Activated CD8-positive, alpha-beta memory T cell treated with anti-CD3 and anti-CD28 coated beads for 4 hours (primary cell): Measurements from ENCODE around the gene LYAR.

Experiments
- DNase-seq, 2 donors: peaks; one replicate each; pipeline ENCODE4 v3.0.0-alpha.2; 2020; ENCODE audit warnings: low read depth in 2 of 2

LYAR gene

DNA sequence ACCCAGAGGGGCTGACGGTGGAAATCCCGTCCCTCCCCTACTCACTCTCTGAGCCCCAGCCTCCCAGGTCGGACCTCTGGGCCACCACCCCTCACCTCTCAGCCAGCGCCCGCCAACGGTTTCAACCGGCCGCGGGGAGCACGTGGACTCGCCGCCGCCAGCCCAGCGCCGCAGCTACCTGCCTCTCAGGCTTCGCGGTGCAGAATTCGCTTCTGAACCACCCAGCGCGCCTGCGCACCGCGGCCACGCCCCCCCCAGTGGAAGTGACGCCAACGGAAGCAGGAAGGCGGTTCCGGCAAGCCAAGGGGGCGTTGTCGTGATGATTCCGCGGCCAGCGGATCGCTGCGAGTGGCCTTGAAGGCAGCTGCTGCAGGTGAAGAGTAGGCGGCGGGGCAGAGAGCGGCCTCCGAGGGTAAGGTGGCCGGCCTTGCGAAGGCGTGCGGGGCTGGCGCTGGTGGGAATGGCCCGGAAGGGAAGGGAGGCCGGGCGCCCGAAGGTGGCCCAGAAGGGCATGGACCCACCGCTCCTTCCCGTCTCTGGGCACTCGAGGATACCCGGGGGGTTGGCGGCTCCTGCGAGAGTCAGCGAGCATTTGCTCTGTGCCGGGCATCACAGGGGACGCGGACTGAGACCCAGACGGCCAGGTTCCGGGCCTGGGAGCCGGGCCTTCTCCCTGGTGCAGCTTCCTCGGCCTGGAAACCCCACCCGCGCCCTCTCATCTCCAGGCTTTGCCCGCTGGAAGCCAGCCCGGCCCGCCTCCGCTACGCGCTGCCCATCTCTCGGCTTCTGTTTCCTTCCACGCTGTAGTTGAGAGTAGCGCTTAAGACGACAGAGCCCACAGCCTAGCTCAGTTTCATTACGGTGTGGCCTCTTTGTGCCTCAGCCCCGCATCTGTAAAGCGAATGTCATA lies at the start of gene LYAR, which contains the start of gene ZBTB49:
Gene LYAR (minus strand): TSS at position 214 of the 910 bp plus-strand sequence. CDS start 6,412 bp downstream, outside the sequence.
Gene ZBTB49 (plus strand): TSS at position 311 of the 910 bp plus-strand sequence. CDS start 9,695 bp downstream, outside the sequence.
- peak; percentile 91 to 96 for DNase-seq

DNA sequence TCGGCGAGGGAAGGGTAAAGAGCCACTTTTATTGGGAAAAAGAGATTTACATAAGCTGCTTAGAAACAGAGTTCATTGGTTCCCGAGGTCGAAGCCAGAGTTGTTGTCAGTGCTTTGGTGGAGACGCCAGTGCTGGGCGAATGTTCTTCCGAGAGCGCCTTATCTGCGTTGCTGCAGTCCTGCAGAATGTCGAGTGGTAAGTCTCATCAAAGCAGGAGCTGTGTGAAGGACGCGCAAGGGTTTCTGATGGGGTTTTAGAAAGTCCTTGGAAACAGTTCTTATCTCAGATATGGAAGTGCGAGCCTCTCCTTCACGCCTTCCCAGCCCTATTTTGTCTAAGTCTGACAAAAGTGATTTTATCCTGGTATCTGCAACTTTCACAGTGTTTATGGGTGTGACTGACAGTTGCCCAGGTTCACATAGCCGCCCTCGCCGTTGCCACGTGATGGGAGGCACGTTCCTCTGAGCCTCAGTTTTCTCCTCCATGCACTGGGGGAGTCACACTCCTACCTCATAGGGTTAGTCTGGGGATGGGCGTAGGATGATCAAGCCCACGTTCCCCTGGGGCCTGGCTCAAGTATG lies 49.6 kb upstream of the LYAR start:
- DNase-seq: no peak

DNA sequence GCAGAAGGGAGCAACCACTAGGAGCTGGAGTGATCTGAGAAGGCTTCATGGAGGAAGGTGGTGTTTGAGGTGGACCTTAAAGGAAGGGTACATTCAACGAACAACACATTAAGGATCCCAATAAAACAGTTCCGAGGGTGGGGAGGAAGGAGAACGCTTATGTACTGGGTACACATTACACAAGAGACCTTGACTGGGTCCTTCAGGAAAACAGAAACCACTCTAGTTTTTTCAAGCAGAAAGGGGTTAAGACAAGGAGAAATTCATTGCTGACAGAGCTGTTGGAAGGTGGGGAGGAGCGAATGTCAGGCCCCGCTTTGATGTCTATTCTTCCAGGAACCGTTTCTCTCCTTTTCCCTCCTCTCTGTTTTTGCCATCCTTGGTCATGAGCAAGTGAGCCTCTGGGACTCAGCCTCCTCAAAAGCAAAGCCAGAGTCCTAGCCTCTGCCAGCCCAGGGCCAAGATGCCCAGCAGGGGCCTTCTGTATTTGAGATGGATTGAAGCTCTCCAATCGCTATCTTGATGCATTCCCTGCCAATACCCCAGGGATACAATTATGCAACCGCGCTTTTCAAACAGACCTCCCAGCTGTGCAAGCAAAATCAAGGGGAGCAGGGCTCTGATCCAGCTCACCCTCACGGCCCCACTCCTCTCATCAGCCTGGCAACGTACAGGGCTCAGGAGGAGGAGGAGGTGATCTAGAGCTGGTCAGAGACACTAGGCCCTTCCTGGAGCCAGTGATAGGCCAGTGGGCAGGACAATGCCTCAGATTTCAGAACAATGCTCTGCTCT lies 48.5 kb upstream of the LYAR start:
- no peak for DNase-seq

- peak; percentile 44 to 50 for DNase-seq
These were observed 45.0 kb upstream of the LYAR start for GRCh38 chr4:4334798-4335520.

DNA sequence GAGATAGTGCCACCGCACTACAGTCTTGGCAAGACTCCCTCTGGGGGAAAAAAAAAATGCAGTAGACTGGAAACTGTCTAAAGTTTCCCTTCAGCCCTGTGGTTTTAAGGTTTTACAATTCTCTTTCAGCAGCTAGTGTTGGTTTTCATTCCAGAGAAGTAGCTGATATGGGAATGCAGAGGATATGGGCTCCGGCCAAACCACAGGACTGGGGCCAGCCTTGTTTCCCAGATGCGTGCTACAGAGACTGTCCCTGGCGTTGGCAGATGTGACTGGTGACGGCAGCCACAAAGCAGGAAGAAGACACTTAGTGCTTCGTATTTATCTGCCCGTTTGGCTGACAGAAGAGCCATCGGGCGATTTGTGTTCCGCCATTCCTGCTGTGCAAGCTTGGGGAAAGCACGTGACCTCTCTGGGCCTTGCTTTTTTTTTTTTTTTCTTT lies 43.3 kb upstream of the LYAR start:
- no peak for DNase-seq

- no peak for DNase-seq
These were observed 42.6 kb upstream of the LYAR start for GRCh38 chr4:4332529-4332928.

DNA sequence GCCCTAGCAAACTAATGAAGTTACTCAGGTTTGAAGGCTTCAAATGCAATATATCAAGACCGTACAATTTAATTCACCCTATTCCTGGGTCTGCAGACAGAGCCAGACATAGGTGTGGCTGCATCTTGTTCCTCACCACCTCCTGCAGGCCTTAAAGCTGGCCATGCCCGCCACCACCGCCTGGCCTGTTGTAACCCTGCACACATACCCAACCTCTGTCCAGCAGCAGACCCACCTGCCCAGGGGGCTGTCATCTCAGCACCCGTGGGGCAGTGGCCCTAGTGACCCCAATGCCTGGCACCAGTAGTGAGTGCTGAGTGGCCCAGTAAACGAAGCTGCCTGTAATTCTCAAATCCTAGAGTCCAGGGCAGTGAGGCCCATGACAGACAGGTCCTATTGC lies 40.8 kb upstream of the LYAR start:
- DNase-seq: no peak

GRCh38 chr4:4329496-4329895 lies 39.5 kb upstream of the LYAR start:
- no peak for DNase-seq

- DNase-seq: no peak
These were observed 38.9 kb upstream of the LYAR start for GRCh38 chr4:4328840-4329239.

DNA sequence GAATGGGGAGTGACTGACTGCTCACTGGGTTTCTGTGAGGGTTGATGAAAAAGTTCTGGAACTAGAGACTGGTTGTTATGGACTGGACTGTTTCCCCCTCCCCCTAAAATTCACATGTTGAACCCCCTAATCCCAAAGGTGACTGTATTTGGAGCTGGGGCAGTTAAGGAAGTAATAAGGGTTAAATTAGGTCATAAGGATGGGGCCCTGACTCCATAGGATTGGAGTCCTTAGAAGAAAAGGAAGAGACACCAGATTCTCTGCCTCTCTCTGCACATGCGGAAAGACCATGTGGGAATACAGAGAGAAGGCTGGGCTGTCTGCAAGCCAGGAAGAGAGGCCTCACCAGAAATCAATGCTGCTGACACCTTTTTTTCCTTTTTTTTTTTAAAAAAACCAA lies 38.3 kb upstream of the LYAR start:
- no peak for DNase-seq

DNA sequence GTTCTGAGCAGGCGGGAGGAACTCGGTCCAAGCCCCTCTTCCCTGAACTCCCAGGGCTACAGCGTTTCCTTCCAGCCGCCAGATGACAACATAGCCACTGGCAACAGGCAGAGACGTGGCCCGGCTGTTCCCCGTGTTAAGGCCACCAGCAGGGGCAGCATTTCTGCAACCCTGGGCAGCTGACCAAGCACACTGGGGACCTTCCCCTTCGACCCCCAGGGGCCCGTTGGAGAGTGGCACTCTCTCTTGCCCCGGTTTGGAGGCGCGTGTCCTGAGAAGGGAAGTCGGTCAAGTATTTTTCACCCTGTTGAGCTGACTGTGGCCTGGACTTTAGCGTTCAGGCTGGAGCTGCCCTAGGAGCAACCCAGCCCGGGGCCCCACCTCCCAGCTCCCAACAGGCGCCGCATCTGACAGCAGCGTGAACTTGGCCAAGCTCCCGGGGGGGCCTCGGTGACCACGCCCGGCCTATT lies 37.7 kb upstream of the LYAR start:
- no peak for DNase-seq

DNA sequence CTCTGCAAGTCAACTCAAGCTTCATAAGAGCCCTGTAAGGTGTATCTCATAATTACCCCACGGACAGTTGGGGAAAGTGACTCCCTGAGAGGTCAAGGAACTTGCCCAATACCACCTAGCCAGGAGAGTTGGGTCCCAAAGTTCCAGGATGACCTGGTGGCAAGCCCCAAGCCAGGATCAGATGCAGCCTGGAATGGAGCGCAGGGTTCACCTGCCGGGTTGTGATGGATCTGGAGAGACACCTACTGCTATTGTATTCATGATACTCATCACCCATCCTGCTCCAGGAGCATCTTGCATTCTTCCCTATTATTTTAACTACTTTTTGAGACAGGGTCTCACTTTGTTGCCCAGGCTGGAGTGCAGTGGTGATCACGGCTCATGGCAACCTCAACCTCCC lies 36.2 kb upstream of the LYAR start:
- no peak for DNase-seq

GRCh38 chr4:4325321-4325720 lies 35.4 kb upstream of the LYAR start:
- DNase-seq: no peak

DNA sequence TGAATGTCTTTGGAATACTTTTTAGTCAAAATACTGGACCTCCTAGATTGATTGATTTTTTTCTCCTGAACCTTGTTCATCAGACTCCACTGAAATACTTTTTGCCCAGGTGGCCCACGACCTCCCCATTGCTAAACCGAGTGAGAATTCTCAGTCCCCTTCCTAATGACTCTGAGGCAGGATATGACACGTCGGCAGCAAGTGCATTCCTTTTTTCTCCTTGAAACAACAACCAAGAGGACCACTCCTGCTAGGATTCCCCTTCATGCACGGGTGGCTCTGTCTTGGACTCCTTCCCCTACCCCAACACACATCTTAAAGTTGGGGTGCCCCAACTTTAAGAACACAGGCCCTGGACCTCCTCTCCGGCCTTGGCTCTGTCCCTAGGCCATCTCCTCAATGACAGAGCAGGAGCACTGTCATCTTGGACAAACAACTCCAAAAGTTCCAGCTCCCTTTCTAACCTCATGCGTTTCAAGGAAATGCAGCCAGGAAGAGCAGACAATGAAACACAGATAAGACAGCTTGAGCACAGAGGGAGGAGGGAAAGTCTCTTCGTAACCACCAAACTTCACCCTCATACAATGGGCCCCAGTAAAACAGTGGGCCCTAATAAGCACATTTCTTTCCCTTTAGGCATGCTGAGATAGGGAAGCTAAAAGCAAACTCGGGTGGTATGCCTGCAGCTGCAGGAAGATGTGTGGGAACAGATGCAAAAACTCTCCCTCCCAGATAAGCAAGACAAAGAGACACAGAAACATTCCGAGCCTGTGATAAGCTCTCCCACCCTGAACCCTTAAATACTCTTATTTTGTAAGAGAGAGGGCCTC lies 34.0 kb upstream of the LYAR start:
- no peak for DNase-seq

- DNase-seq: no peak
These were observed 32.2 kb upstream of the LYAR start for GRCh38 chr4:4321951-4322688.

- DNase-seq: no peak
These were observed 31.2 kb upstream of the LYAR start for GRCh38 chr4:4320951-4321714.

DNA sequence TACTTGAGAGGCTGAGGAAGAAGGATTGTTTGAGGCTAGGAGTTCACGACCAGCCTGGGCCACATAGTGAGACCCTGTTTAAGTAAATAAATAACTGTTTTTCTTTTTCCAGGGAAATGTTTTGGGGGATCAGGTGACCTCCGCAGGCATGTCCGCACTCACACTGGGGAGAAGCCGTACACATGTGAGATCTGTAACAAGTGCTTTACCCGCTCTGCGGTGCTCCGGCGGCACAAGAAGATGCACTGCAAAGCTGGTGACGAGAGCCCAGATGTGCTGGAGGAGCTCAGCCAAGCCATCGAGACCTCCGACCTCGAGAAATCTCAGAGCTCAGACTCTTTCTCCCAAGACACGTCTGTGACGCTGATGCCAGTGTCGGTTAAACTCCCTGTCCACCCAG lies 30.6 kb upstream of the LYAR start:
- DNase-seq: no peak

DNA sequence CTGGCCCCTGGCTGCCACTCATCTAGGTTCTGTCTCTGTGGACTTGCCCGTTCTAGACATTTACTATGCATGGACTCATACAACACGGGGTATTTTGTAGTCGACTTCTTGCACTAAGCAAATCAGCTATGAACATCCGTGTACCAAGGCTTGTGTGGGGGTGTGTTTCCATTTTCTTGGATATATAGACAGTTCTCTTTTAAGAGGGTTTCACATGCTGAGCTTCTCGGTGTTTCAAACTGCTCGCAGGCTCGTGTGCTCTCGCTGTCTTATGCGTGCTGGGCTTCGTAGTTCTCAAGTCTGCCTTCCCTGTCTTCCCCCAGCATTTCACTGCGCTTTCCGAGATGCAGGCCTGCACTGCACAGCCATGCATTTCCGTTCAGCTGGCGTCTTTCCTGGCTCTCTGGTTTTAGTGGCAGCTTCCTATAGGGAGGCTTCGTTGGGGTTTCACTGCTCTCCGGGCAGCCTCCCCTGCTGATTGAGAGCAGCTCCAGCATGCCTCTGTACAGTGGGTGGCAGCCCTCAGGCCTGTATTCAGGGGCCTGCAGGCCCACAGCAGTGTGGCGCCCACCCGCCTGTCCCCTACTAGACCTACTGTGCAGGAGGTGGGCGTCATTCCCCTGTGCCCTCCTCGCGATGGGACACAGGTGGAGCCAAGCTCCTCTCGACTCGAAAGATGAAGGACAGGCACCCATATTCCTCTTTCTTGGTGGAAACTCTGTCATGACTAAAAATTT lies 27.7 kb upstream of the LYAR start:
- no peak for DNase-seq

DNA sequence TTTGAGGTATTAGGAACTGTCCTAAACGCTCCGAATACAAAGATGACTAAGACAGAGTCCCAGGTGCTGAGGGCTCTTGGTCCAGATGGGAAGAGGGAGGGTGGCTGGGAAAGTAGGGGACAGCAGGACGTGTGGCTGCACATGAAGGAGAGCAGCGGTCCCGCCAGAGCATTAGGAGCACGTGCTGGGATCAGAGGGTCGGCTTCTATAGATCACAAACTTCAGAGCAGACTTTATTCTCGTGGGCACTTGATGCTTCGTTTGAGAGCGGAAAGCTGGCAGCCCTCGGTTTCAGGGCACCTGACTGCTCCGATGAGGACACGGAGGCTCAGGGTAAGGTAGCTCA lies 26.2 kb upstream of the LYAR start:
- DNase-seq: no peak
